Measurements from ENCODE around the gene S100B. TPM values are rescaled to one million over a fixed set of nuclear protein-coding genes. Genes with fewer than 3 reads are reported as not detected.

Gene S100B
- total RNA-seq, 1 donor from 2014 or later = not detected

DNA sequence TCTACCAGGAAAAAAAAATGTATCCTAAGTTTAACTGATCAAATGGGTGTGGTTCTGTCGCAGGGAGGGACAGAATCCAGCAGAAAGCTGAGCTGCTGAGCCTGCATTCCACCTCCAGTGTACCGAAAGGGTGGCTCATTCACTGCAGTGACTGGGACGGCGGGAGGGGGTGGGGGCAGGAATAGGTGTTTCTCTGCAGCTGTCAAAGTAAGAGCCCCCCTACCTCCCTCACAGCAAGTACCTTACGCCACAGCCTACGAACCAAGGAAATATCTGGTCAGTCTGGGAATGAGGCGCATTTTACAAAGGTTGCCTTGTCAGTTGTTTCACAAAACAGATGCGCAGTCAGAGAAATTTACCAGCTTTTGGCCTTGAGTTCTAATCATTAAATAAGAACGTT lies 1.7 kb downstream of the S100B start:
- Mint-ChIP-seq H3K27ac (no peak overlapping the region), H3K36me3 (ENCODE audit: low read depth) (no peaks in the 10 kb centered on the region), H3K4me1 (peaks cover 16% of the 10 kb centered on the region), H3K27me3 (peaks cover 2% of the 10 kb centered on the region), H3K4me3 (no peak overlapping the region), H3K9me3 (no peaks in the 10 kb centered on the region)
- DNase-seq (no peak), ATAC-seq (ENCODE audit: low read depth) (no peak)
- ChIA-PET POLR2A (no interaction called here), CTCF (no interaction called here)
- intact Hi-C loops (cut with micrococcal nuclease) = no loop called here
- TF ChIP-seq, protein P1, sequence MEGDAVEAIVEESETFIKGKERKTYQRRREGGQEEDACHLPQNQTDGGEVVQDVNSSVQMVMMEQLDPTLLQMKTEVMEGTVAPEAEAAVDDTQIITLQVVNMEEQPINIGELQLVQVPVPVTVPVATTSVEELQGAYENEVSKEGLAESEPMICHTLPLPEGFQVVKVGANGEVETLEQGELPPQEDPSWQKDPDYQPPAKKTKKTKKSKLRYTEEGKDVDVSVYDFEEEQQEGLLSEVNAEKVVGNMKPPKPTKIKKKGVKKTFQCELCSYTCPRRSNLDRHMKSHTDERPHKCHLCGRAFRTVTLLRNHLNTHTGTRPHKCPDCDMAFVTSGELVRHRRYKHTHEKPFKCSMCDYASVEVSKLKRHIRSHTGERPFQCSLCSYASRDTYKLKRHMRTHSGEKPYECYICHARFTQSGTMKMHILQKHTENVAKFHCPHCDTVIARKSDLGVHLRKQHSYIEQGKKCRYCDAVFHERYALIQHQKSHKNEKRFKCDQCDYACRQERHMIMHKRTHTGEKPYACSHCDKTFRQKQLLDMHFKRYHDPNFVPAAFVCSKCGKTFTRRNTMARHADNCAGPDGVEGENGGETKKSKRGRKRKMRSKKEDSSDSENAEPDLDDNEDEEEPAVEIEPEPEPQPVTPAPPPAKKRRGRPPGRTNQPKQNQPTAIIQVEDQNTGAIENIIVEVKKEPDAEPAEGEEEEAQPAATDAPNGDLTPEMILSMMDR (IDR thresholded peaks at IDR 0.05) = no peak

DNA sequence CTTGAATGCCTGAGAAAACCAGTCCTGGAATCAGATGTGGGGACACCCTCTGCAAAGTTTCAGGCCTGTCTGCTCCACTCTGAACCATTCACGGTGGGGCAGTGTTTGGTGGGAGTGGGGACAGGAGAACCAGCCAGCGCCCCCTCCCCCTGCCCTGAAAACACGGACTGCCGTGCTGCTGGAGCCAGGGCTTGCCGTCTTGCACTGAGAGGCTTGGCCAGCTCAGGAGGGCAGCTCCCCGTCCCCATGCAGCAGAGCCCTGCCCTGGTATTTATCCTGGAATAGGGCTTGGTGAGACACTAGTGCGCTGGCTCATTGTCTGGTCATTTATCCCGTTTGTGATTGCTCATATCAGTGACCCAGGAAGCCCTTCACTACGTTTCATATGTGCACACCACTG lies 3.9 kb downstream of the S100B start:
- intact Hi-C loops (cut with micrococcal nuclease) = no loop called here
- peaks cover 3% of the 10 kb centered on the region for H3K4me1 Mint-ChIP-seq
- no peak overlapping the region for H3K4me3 Mint-ChIP-seq
- TF ChIP-seq, protein P1 (IDR thresholded peaks at IDR 0.05) = no peak
- DNase-seq (no peak), ATAC-seq (ENCODE audit: low read depth) (no peak)
- peaks cover 2% of the 10 kb centered on the region for H3K27me3 Mint-ChIP-seq
- H3K27ac Mint-ChIP-seq = no peak overlapping the region
- H3K36me3 Mint-ChIP-seq (ENCODE audit: low read depth) = no peaks in the 10 kb centered on the region
- ChIA-PET POLR2A (no interaction called here), CTCF (no interaction called here)
- H3K9me3 Mint-ChIP-seq = no peaks in the 10 kb centered on the region

DNA sequence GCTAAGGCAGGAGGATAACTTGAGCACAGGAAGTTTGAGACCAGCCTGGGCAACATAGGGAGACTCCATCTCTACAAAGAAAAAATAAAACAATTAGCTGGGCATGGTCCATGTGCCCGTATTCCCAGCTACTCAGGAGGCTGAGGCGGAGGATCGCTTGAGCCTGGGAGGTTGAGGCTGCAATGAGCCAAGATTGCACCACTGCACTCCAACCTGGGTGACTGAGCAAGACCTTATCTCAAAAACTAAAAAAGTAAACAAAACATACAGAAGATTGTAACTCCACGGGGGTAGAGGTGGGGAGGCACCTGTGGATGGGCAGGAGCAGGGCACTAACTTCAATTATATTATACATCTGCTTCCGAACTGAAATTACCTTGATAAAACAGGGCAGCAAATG lies 4.6 kb downstream of the S100B start:
- POLR2A ChIA-PET = no interaction called here
- Mint-ChIP-seq H3K4me1 (no peaks in the 10 kb centered on the region), H3K4me3 (no peak overlapping the region), H3K27me3 (peaks cover 2% of the 10 kb centered on the region), H3K27ac (no peak overlapping the region), H3K36me3 (ENCODE audit: low read depth) (no peaks in the 10 kb centered on the region), H3K9me3 (no peaks in the 10 kb centered on the region)
- TF ChIP-seq, protein P1 (IDR thresholded peaks at IDR 0.05) = no peak
- CTCF ChIA-PET = no interaction called here
- intact Hi-C loops (cut with micrococcal nuclease) = no loop called here
- ATAC-seq (ENCODE audit: low read depth) (no peak), DNase-seq (no peak)

DNA sequence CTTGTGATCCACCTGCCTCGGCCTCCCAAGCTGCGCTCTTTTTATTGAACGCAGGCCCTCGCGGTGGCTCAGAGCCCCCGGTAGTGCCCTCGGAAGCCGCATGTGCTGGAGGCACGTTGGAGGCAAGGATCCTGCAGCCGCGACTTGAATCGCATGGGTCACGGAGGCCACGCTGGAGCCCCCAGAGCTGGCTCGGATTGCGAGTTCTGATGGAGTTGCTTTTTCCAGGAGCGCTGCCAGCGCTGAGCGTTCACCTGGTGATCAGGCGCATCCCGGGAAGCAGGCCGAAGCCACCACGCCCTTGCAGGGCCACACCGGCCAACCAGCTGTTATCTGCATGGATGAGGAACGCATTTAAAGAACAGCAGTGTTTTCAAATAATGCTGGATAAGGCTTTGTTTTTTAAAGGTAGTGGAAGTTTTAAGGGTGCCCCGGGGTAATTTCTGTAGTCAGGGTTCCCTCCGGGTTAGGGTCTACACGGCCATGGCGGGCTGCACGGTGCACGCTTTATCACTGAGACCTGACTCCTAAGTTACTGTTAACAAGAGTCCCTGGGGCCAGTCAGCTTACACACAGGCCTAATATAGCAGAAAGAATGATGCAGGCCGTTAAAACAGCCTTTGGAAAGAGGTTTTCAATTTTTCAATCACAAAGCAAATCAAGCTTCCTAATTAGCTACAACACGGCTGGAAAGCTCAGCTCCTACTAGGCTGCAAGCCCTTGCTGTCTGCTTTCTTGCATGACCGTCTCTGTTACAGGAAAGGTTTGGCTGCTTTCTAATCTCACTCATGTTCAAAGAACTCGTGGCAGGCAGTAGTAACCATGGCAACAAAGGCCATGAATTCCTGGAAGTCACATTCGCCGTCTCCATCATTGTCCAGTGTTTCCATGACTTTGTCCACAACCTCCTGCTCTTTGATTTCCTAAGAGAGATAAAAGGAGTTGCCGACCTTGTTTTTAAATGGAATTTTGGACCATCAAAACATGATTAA lies 6.0 kb downstream of the S100B start:
- ChIA-PET POLR2A (no interaction called here), CTCF (no interaction called here)
- Mint-ChIP-seq H3K4me1 (no peaks in the 10 kb centered on the region), H3K27me3 (no peaks in the 10 kb centered on the region), H3K9me3 (peaks cover 3% of the 10 kb centered on the region), H3K4me3 (no peak overlapping the region), H3K27ac (no peak overlapping the region), H3K36me3 (ENCODE audit: low read depth) (no peaks in the 10 kb centered on the region)
- no peak for ATAC-seq (ENCODE audit: low read depth)
- TF ChIP-seq, protein P1 (IDR thresholded peaks at IDR 0.05) = no peak
- intact Hi-C loops (cut with micrococcal nuclease) = no loop called here
- no peak for DNase-seq

DNA sequence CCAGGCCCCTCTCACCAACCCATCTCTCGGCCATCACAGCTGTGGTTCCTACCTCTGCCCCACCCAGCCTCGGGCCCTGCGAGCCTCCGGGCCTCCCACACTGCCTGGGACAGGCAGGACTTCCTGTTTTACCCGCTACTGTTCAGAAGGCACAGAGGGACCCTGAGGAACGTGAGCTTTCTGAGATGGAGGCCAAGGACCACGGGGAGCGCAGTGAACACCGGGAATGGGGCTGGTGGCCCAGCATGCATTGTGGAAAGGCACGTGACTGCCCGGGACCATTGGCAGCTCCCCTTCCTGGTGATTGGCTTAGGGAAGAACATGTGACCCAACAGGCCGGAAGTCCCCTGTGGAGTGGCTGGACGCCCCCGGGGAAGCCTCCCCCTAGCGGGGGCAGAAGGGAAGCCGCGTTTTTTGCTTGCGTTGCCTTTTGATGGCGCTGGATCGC lies 7.0 kb downstream of the S100B start:
- ATAC-seq (ENCODE audit: low read depth) (no peak), DNase-seq (no peak)
- ChIA-PET POLR2A (no interaction called here), CTCF (no interaction called here)
- TF ChIP-seq, protein P1 (IDR thresholded peaks at IDR 0.05) = no peak
- Mint-ChIP-seq H3K27ac (no peak overlapping the region), H3K27me3 (no peaks in the 10 kb centered on the region), H3K4me1 (no peaks in the 10 kb centered on the region), H3K9me3 (peaks cover 8% of the 10 kb centered on the region), H3K4me3 (no peak overlapping the region), H3K36me3 (ENCODE audit: low read depth) (no peaks in the 10 kb centered on the region)
- intact Hi-C loops (cut with micrococcal nuclease) = no loop called here
